GM12878 (cell line): ENCODE results near the gene PLEKHA7. TPM values are rescaled to one million over a fixed set of nuclear protein-coding genes. Genes with fewer than 3 reads are reported as not detected.

Source experiments
- ATAC-seq: fragments of 200-7000 bp; cut with Tn5 transposase; 3 replicates; pipeline ENCODE4 v1.9.1; 2020; ENCODE audit warnings: mild to moderate bottlenecking, moderate library complexity
- BruUV-seq: library from RNA; stranded (reverse); fragments of 400-500 nt; replicated peaks from 2 replicates; lab custom pipeline; 2021; lab: Mats Ljungman, UMichigan
- CTCF ChIA-PET: fragments of 300-600 bp; sonication (Branson Sonifier 250); formaldehyde crosslinking; extraction: SDS; loops from one replicate; lab custom pipeline; 2021; ENCODE audit warnings: inconsistent platforms; lab: Yijun Ruan, JAX
- POLR2A ChIA-PET: fragments of 350-600 bp; formaldehyde crosslinking; extraction: SDS; loops from one replicate; lab custom pipeline; 2021; ENCODE audit warnings: inconsistent platforms; lab: Charles Lee
- RAD21 ChIA-PET: fragments of 300-600 bp; sonication (Branson Sonifier 250); formaldehyde crosslinking; loops from one replicate; lab custom pipeline; 2023; ENCODE audit warnings: antibody characterized with exemption; ENCODE audit not compliant: unreplicated experiment; lab: Charles Lee
- SMC1A ChIA-PET: fragments of 300-600 bp; sonication (Branson Sonifier 250); formaldehyde crosslinking; loops from one replicate; lab custom pipeline; 2023; ENCODE audit not compliant: unreplicated experiment, uncharacterized antibody; lab: Charles Lee
- DNase-seq: peaks from one replicate; pipeline ENCODE4 v3.0.0-alpha.2; 2011; ENCODE audit warnings: low read depth, low spot score
- FAIRE-seq: peaks from 3 replicates; lab custom pipeline; 2011; peaks lifted over from hg19 to GRCh38; lab: Jason Lieb, UNC
- H2AFZ ChIP-seq: 2 replicates; pipeline ENCODE4 v1.6.0; 2011; ENCODE audit warnings: low read depth, low read length, control low read depth; ENCODE audit not compliant: control insufficient read depth
- H3K27ac ChIP-seq: 2 replicates; pipeline ENCODE4 v1.5.1; 2011; ENCODE audit warnings: control low read depth; ENCODE audit not compliant: control insufficient read depth, insufficient read depth
- H3K27me3 ChIP-seq, 2 experiments: replicated peaks in 1 of 2; 2 replicates each; pipeline versions ENCODE4 v1.6.0 to v1.6.1; 2011; ENCODE audit warnings: low read length in 1 of 2; ENCODE audit not compliant: control insufficient read depth in 2 of 2, insufficient read depth in 2 of 2
- H3K36me3 ChIP-seq, 2 experiments: 2 replicates each; pipeline ENCODE4 v1.5.1; 2011; ENCODE audit warnings: low read length in 1 of 2; ENCODE audit not compliant: control insufficient read depth in 2 of 2, insufficient read depth in 2 of 2
- H3K4me1 ChIP-seq: 2 replicates; pipeline ENCODE4 v1.6.1; 2011; ENCODE audit warnings: mild to moderate bottlenecking, low read length, moderate library complexity, mixed read lengths; ENCODE audit not compliant: control insufficient read depth, insufficient read depth
- H3K4me2 ChIP-seq: 2 replicates; pipeline ENCODE4 v1.6.0; 2011; ENCODE audit warnings: control low read depth; ENCODE audit not compliant: control insufficient read depth, insufficient read depth
- H3K4me3 ChIP-seq: fragments of 200-600 bp; sonication (generic); 2 replicates; pipeline ENCODE4 v1.5.1; 2016
- H3K79me2 ChIP-seq: 2 replicates; pipeline ENCODE4 v1.6.0; 2011; ENCODE audit warnings: low read length; ENCODE audit not compliant: control insufficient read depth, insufficient read depth
- H3K9ac ChIP-seq: 2 replicates; pipeline ENCODE4 v1.8.0; 2011; ENCODE audit warnings: low read length, control low read depth, mixed read lengths; ENCODE audit not compliant: control insufficient read depth, insufficient read depth
- H3K9me3 ChIP-seq: replicated peaks from 3 replicates; pipeline ENCODE4 v1.5.1; 2011; ENCODE audit warnings: mild to moderate bottlenecking, low read length; ENCODE audit not compliant: control insufficient read depth, insufficient read depth
- H4K20me1 ChIP-seq: 2 replicates; pipeline ENCODE4 v1.6.0; 2011; ENCODE audit not compliant: control insufficient read depth, insufficient read depth
- CBFB ChIP-seq: IDR thresholded peaks from 2 replicates; pipeline ENCODE4 v1.6.1; 2016; ENCODE audit warnings: antibody characterized with exemption, low read depth
- E2F4 ChIP-seq: IDR thresholded peaks from 2 replicates; pipeline ENCODE4 v1.6.1; 2012; ENCODE audit warnings: low read depth, low read length, improper control_type of control experiment
- ESRRA ChIP-seq: IDR thresholded peaks from 2 replicates; pipeline ENCODE4 v1.6.1; 2012; ENCODE audit warnings: mild to moderate bottlenecking, low read length, improper control_type of control experiment
- EZH2 ChIP-seq: IDR thresholded peaks from 2 replicates; pipeline ENCODE4 v1.6.1; 2012; ENCODE audit warnings: low read depth, mild to moderate bottlenecking, control low read depth, inconsistent platforms, low read length, borderline replicate concordance; ENCODE audit not compliant: control insufficient read depth
- LARP7 ChIP-seq: fragments of 450-650 bp; IDR thresholded peaks from 2 replicates; pipeline ENCODE4 v1.6.1; 2017; ENCODE audit warnings: mild to moderate bottlenecking
- SIN3A ChIP-seq: IDR thresholded peaks from 2 replicates; pipeline ENCODE4 v1.6.1; 2012; ENCODE audit warnings: low read depth, low read length, improper control_type of control experiment
- SIX5 ChIP-seq: IDR thresholded peaks from 2 replicates; pipeline ENCODE4 v1.6.1; 2011; ENCODE audit warnings: mild to moderate bottlenecking, low read depth, low read length, moderate library complexity; ENCODE audit not compliant: severe bottlenecking
- SMAD1 ChIP-seq: fragments of 450-650 bp; IDR thresholded peaks from 2 replicates; pipeline ENCODE4 v1.6.1; 2018; ENCODE audit warnings: mild to moderate bottlenecking, low read depth; ENCODE audit not compliant: partially characterized antibody
- SMARCA5 ChIP-seq: fragments of 450-650 bp; IDR thresholded peaks from 2 replicates; pipeline ENCODE4 v1.6.1; 2017; ENCODE audit warnings: mild to moderate bottlenecking
- SMC3 ChIP-seq: IDR thresholded peaks from 2 replicates; pipeline ENCODE4 v1.6.1; 2011; ENCODE audit warnings: low read length, improper control_type of control experiment, borderline replicate concordance
- STAT3 ChIP-seq: IDR thresholded peaks from 2 replicates; pipeline ENCODE4 v1.6.1; 2011; ENCODE audit warnings: low read depth, low read length, improper control_type of control experiment
- USF2 ChIP-seq: IDR thresholded peaks from 2 replicates; pipeline ENCODE4 v1.6.1; 2011; ENCODE audit warnings: low read depth, low read length, improper control_type of control experiment, borderline replicate concordance
- WGBS: methylation state at CpG from one replicate; pipeline ENCODE4 v1.1.6; 2016; ENCODE audit warnings: low lambda C conversion rate; ENCODE audit not compliant: insufficient replicate concordance, insufficient coverage; ENCODE audit errors: missing lambda C conversion rate; 5-methylcytosine and 5-hydroxymethylcytosine counted together
- in situ Hi-C: fragments of 300-500 bp; cut with MboI; formaldehyde crosslinking; loops from 9 replicates; pipeline ENCODE4 v1.14.3; 2018; ENCODE audit warnings: mixed read lengths
- intact Hi-C: fragments of 100-400 bp; cut with micrococcal nuclease; formaldehyde crosslinking; loops from one replicate; pipeline ENCODE4 v1.14.2; 2022; ENCODE audit not compliant: unreplicated experiment
- polyA plus RNA-seq, 11 experiments: library from polyadenylated mRNA; depleted of rRNA in 4 of 11; unstranded in 6 of 11; stranded (reverse) in 5 of 11; fragments of >200 nt; fragmentation: Nextera tagmentation in 4 of 11; fragmentation: Illumina TruSeq in 1 of 11; extraction: Ambion mirVana in 4 of 11; extraction: Trizol in 1 of 11; gene quantifications; 1 replicate in 1 of 11; 2 replicates in 10 of 11; pipeline versions ENCODE4 v1.2.1 to v1.2.3, GENCODE V29; 2011 to 2016; ENCODE audit warnings: inconsistent platforms in 2 of 11, missing spikeins in 2 of 11, low read depth in 1 of 11
- total RNA-seq, 4 experiments: library from RNA; depleted of rRNA in 3 of 4; stranded (reverse); fragments of >200 nt in 3 of 4; fragmentation: Illumina TruSeq in 1 of 4; extraction: Trizol in 1 of 4; gene quantifications; 2 replicates each; pipeline versions ENCODE4 v1.2.1 to v1.2.3, GENCODE V29; 2013 to 2021

Gene PLEKHA7
- total and polyA plus RNA-seq, 10 of the 15 experiments (the other 5 are each of a cell fraction or from before 2014, with no cell fraction given): 0.45 to 5.3 (median 2.1) TPM

- FAIRE-seq: no peak
- POLR2A ChIA-PET: no interaction called here
- Histone ChIP-seq H3K27me3 (peaks cover 7 to 14% of the 10 kb centered on the region in 2 experiments), H3K9ac (no peak overlapping the region), H3K4me2 (no peak overlapping the region), H3K27ac (no peak overlapping the region), H3K9me3 (no peaks in the 10 kb centered on the region), H3K79me2 (no peaks in the 10 kb centered on the region), H3K36me3 (no peaks in the 10 kb centered on the region), H3K4me3 (no peak overlapping the region), H2AFZ (no peak overlapping the region), H4K20me1 (no peaks in the 10 kb centered on the region), H3K4me1 (no peaks in the 10 kb centered on the region)
- no peak for ATAC-seq
- CTCF ChIA-PET: interaction anchor here (1.0 kb wide), 1 partner anchor 25 kb away, joined by 3 read pairs; no protein-coding TSS in a partner anchor
- no peak for TF ChIP-seq STAT3
- no peak for TF ChIP-seq E2F4
- no peak for TF ChIP-seq USF2
- no peak for TF ChIP-seq LARP7
- no peak for TF ChIP-seq EZH2
- no peak for TF ChIP-seq CBFB
- TF ChIP-seq SIX5: no peak
- no peak for TF ChIP-seq ESRRA
- no peak for TF ChIP-seq SMAD1
- no peak for TF ChIP-seq SMARCA5
- no peak for TF ChIP-seq SIN3A
- no peak for TF ChIP-seq SMC3
- RAD21 ChIA-PET: no interaction called here
- intact Hi-C loops: no loop called here
- 35% methylated on average over 8 of the region's 8 CpGs for WGBS
- no peak for DNase-seq
- SMC1A ChIA-PET: interaction anchor here (0.6 kb wide), 1 partner anchor 174 kb away, joined by 3 read pairs; no protein-coding TSS in a partner anchor
- no TSS peak for BruUV-seq
- in situ Hi-C loops: no loop called here
Measured at GRCh38 chr11:17010851-17011420, 3.3 kb downstream of the PLEKHA7 start.
